HG03280 (cell line): Measurements from ENCODE around the gene HNRNPA3.
A peak's percentile ranks its signal among the peaks of the same experiment; 100 is the strongest.
"Not testable (repeated sequence)": the region's sequence is repeated elsewhere in the genome, so short reads cannot be mapped to it uniquely, and the experiment has no call there.

Source experiments
- ATAC-seq: cut with Tn5 transposase; IDR thresholded peaks from one replicate; pipeline ENCODE4 v1.9.1; 2021; ENCODE audit warnings: mild to moderate bottlenecking, moderate library complexity; ENCODE audit not compliant: unreplicated experiment

The HNRNPA3 gene

DNA sequence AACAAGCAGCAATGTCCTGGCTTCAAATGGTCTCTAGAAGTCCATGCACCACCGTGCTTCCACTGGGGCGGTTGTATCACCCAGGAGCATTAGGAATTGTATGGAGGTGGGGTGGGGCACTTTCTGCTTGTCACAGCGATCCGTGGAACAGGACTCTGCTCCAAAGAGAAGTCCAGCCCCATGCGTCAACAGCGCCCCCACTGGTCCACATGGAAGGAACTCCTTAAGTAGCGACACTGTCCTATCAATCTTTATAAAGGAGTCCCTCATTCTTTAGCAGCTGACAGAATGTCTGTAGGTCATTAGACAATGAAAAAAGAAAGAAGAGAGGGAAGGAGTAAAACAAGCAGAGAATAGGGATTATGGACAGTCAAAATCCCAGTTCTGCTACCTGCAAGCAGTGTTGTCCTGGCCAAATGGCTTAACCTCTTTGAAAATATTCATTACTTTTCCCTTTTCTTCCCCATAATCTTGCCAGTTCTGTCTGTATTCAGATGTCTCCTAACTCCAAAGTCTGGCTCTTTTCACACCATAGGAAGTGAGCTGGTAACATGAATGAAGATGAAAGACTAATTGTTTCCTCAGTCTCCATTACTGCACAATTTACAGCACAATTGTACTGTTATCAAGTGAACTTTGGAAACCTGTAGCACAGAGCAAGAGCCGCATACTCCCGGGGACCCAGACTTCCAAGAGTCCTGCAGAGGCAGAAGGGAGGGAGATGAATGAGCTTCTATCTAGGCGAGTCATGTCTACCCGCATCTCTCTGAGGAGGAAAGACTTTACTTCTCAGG is 42.0 kb downstream of the HNRNPA3 start:
- no peak for ATAC-seq

DNA sequence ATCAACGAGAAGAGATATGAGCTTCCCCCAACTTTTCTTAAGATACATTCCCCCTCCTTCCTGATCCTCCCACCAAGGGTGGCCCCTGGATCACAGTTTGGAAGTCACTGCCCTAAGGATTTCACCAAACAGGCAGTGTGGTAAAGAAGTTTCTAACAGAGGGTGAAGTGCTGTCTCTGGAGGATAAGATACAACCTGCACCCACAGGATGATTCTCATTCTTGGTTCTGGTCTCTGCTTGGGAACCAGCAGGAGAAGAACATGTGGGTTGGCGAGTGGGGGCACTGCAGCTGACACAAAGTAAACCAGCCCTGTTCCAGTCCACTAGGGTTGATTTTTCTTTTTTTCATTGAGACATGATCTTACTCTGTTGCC is 42.6 kb downstream of the HNRNPA3 start:
- ATAC-seq = no peak

DNA sequence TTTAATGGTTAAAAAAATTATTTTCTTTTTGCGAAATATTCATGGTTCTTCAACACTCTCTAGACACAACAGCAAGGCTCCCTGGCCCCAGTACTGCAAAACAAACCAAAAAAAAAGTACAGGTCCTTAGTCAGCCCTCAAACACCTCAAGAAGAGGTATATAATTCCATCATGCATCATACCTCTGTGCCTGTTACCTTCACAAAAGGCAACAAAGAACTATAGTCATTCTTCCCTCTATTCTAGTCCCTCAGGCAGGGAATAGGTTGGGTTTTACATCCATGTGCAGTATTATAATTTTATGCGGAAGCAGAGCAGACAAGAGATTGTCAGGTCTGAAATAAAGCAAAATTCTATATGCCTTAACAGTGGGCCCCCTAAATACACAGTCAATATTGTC is 43.4 kb downstream of the HNRNPA3 start:
- ATAC-seq = no peak

DNA sequence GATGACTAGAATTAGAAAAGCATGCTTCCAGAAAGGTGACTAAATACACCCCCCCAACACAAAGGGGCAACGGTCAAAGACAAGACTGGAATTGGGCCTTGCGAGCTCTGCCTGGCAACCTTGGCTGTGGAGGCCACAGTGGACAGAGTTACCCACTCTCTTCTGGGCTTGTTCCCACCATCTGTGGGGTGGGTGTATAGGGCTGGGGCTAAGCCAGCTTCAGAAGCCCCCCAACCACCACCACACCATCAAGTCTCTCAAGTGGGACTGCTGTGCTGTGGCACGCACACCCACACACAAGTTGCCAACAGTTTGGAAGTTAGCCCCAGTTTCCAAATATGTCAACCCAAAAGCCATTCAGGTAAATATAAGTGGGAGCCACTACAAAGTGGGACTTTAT is 44.1 kb downstream of the HNRNPA3 start:
- ATAC-seq = no peak

DNA sequence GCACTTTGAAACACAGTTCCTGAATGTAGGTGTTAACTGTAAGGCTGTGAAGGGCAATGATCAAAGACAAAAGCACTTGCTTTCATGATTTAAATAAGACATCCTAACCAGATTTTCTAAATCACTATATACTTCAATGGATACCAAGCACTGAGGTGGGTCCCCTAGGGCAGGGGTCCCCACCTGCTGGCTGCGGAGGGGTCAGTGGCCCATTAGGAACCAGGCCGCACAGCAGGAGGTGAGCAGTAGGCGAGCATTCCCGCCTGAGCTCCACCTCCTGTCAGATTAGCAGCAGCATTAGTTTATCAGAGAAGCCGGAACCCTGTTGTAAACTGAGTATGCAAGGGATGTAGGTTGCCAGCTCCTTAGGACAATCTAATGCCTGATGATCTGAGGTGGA is 44.9 kb downstream of the HNRNPA3 start:
- no peak for ATAC-seq

GRCh38 chr2:177258059-177258458 is 45.5 kb downstream of the HNRNPA3 start:
- ATAC-seq = no peak

GRCh38 chr2:177260379-177260778 is 47.8 kb downstream of the HNRNPA3 start:
- ATAC-seq = no peak

DNA sequence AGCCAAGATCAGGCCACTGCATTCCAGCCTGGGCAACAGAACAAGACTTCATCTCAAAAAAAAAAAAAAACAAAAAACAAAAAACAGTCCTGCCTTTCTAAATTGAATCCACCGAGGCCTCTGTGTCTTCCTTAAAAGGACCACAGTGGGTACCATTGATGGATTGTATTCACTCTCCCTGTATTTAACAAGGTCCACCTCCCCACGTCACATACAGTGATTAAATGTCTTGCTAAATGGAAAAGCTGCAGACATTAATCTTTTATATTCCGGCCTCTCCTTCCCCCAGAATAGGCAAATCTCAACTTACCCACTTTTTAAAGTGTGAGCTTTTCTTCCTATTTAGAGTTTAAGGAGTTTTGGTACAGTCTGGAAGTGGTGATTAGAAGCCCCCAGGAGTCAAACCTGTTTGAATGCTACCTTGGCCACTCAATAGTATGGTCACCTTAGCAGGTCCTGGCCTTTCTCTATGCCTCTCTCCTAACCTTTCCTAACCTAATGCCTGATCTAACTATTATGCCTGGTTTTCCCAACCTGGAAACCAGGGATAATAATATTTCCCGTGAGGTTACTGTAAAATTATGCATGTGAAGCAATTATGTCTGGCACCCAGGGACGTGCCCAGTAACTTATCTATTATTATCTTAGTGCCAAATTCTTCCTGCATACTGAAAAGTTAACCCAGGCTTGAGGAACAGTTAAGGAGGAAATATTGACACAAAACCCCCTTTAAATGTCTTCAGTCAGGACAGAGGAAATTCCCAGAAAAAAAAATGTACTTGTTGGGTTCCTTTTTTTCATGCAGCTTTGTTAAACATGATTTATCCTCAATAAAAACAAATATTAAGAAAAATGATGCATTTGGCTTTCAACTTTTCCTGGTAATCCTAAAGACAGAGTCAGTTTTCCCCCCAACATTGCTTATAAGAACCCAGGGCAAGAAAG is 48.8 kb downstream of the HNRNPA3 start:
- ATAC-seq = no peak

DNA sequence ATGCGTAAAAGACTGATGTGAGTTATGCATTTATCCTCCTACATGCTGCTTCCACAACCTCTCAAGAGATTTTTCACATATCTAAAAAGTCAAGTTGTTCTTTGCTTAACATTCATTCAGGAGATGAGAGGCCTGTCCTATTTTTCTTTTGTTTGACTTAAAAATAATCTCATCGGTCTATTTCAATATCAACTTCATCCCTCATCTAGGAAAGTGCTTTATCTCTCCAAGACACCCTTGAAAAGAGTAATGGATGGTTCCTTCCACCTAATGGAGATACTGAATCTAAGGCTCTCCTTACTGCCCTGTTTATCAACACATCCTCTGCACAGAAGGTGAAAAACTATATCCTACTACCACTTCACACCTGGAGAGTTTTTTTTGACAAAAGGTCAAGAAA is 49.5 kb downstream of the HNRNPA3 start:
- no peak for ATAC-seq

- ATAC-seq = no peak
These were observed 50.4 kb downstream of the HNRNPA3 start for GRCh38 chr2:177262958-177263450.

GRCh38 chr2:177263451-177264208 is 51.0 kb downstream of the HNRNPA3 start:
- ATAC-seq = peak; percentile 55

DNA sequence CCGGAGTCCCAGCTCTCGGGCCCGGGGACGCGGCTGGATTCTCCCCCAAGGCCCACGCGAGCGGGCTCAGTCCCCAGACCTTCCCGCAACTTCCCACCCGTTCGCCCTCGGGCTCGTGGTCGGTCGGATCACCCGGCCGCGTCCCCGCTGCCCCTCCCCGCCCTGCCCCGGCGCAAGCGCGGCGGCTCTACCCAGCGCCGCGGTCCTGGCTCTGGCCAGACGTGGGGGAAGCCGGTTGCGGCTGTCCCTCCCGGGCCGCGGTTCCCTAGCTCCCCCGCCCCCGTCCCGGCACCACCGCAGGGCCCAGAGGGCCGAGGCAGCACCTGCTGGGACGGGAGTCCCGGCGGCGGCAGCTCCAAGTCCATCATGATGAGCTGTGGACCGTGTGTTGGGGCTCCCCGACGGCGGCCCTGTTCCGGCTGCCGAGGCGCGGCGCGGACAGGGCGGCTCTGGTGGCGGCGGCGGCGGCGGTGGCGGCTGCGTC is 51.7 kb downstream of the HNRNPA3 start:
- no peak for ATAC-seq

- peak; percentile 66 for ATAC-seq
These were observed 52.3 kb downstream of the HNRNPA3 start, which contains the start of gene NFE2L2 for GRCh38 chr2:177264693-177265587. Gene NFE2L2, minus strand, starts transcription at chr2:177264727. Its CDS starts 151 bp downstream, at chr2:177264576.

DNA sequence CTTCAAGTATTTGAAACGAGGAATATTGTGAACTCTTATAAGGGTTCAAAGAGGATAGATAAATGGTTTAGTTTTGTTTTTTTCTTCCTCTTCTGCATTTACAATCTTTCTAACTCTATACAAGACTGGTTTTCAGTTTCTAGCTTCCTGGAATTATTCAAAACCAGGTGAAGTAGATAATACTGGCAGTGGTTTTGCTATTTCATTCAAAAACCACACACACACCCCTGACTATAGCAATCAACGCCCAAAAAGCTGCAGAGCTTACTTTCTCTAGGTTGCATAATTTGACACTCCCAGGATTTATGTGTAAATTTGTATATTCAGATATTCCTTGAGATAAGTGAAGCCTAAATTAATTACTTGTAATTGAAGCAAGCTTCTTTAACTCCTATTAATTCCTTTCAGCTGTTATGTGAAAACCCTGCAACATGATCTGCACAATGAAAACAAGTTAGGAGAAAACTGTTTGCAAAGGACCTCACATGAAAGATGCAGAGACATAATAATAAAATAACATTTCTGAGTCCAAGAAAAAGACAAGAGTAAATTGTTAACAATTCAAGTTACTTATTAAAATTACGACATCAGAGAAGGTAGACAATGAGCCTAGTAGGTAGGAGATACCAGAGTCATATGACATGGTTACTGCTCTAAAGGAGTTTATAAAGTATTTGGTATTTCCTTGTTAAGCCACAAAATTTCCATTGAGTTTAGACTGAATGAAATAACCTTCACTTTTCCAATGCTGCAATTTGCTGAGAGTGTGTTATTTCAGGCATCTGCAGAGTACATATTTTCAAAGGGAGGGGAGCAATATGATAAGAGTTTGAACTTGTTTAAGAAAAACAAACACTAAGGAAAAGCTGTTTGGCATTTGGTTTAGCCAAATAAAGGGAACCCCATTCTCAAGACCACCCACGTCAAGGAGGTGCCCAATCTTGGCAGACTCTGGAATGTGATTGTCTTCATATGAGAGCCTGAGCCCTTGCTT is 53.5 kb downstream of the HNRNPA3 start:
- ATAC-seq = no peak

GRCh38 chr2:177266955-177267354 is 54.4 kb downstream of the HNRNPA3 start:
- ATAC-seq = not testable (repeated sequence)

GRCh38 chr2:177268187-177268871 is 55.7 kb downstream of the HNRNPA3 start:
- ATAC-seq = no peak

DNA sequence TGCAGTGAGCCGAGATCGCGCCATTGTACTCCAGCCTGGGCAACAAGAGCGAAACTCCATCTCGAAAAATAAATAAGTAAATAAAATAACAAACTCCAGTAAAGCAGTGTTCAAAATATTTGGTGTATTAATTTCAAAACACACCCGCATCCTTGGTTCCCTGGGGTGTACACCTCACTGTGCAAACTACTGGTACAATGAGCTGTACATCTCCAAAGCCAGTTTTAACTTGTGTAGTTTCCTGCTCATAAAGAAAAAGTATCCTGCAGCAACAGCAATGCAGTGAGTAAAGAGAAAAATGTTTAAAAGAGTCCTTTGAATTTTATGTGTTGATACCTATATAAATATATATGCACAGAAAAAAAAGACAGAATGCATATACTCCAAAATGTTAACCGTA is 56.3 kb downstream of the HNRNPA3 start:
- ATAC-seq = no peak

GRCh38 chr2:177270531-177270930 is 57.9 kb downstream of the HNRNPA3 start:
- no peak for ATAC-seq
